ENCODE results near the gene ELF2. TPM values are rescaled to one million over a fixed set of nuclear protein-coding genes. Genes with fewer than 3 reads are reported as not detected.
"Not testable (repeated sequence)": the region's sequence is repeated elsewhere in the genome, so short reads cannot be mapped to it uniquely, and the experiment has no call there.

Gene ELF2
- total RNA-seq, 1 experiment from 2014 or later: 23.7 TPM

DNA sequence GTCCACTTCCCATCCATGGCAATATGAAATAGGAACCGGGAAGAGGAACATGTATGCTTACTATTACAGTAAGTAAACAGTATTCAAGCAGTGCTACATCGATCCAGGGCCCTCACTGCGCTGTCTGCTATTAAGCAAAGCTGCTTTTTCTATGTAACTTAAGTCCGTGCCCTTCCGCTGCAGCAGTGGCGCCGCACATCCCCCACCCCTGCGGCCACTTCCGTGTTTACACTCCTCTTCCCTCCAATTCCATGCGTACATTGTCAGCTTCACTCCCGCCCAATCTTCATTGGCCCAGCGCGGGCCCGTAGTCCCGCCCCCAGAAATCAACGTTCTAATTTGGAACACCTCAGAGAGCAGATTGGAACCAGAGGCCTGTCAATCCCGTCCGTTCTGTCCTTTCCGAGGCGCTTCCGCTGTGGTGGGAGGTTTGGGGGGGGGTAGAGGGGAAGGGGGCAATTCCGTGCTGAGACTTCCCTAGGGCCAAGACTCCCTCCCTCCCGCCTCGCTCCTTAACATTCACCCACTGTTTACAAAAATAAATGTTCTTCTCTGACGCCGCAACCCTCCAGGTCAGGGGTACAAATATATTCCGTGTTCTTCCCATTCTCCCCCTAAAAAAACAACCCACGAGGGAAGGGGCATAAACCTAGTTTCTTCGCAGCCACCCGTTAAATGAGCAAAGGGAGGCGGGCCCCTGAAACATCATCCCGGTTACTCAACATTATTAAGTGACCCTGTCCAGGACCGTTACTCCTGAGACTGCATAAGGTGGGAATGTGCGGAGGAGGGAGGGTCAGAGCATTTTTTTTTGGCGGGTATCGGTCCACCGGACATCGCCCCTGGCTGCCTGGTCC is 94.0 kb downstream of the ELF2 start:
- DNase-seq (ENCODE audit: extremely low read depth, low read depth): peak; percentile 96

DNA sequence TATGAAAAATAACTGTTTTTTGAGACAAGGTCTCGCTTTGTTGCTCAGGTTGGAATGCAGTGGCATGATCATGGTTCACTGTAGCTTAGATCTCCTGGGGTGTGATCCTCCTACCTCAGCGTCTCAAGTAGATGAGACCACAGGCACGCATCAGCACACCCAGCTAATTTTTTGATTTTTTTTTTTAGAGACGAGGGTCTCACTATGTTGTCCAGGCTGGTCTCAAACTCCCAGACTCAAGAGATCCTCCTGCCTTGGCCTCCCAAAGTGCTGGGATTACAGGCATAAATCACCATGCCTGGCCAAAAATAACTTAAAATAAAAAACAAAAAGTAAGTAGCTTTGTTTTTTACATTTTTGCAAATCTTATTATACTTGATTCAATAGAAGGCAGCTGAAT is 98.1 kb downstream of the ELF2 start:
- DNase-seq (ENCODE audit: extremely low read depth, low read depth): no peak

DNA sequence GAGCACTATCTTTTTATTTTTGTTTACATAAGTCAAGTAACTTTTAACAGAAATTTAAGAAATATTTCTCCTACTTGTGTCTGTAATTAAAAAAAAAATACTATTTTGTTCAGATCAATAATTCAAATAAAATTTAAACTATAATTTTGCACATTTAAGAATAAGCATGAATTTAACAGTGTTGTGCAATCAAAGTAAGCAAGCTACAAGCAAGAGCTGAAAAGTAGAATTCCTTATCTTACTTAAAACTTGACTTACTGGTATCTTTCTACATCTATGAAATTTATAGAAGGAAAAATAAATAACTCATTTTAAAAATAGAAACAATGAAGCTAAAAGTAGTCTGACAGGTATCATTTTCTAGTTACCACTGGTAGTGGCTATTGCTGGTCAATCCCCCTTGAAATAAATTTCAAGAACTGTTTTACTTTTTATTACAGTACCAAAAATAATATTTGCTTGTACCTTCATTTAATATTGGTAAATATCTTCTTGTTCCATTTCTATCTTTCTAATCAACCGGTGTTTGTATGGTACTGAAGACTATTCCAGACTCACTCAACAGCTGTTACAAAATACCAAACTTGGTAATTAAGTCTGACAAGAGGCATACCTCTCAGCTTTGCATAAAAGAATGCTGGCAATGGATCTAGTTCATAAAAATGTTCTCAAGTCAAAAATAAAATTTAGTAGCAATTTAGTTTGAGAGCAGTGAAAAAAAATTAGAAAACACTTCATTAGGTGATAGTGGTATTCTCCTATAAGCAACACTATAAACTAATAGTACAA is 99.3 kb downstream of the ELF2 start:
- no peak for DNase-seq (ENCODE audit: extremely low read depth, low read depth)

DNA sequence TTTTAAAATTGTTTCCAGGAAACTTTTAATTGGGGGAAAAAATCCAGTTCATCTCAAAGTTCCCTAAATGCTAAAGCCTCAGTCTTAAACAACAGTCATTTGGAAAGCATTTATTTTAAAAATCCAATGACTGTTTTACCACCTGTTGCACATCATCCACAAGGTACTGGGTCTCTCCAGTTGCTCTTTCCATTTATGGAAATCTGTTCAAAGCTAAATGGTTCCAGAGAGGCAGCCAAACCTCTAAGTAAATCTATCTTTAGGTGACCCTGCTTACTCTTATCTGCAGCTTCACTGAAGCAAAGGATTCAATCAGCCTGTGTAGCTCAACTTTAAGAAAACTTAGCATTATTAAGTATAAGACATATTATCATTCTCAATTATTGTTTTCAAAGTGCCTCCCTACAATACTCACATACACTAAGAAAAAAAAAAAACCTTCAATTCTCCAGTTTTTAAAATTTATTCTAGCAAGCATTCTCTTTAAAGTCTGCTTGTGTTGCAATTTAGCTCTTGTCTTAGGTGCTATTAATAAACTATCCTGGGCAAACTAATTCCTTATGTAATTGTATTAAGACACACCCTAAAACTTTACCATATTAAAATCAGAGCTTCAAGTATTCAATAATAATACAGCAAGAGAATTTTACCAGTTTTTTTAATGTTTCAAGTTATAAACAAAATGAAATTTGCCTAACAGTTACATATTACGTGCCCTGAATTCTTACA is 100.8 kb downstream of the ELF2 start:
- no peak for DNase-seq (ENCODE audit: extremely low read depth, low read depth)

DNA sequence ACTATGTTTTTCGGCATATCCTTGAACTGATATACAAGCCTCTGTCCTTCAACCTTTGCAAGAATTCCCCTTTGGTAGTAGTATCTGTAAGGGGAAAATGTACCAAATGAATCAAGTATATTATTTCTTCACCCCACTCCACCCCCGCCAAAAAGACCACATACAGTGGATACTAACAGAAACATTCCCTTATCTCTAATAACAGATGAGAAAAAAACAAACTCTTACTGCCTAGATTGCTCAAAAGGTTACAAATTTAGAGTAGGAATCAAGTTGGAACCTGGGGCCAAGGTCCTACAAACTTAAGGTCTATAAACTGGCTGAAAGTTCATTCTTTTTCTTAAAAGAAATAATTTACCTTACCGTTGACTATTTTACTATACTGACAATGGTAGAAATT is 116.4 kb downstream of the ELF2 start:
- no peak for DNase-seq (ENCODE audit: extremely low read depth, low read depth)

DNA sequence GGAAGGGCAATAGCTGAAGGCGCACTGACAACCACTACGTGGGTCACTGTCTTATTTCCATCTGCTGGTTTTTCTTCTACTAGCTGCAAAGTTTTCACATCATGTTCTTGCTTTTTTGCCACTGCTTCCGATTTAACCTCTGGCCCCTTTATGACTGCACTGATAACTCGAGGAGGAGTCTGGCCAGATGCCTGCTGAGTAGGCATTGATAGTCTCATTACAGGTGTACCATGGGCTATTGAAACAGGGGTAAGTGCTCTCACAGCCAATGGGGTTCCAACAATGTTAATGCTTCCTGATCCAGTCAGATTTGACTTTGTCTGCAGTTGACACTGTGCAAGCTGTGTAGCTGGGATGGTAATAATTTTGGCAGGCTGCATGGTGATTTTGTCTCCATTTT is 118.0 kb downstream of the ELF2 start:
- DNase-seq (ENCODE audit: extremely low read depth, low read depth): not testable (repeated sequence)

DNA sequence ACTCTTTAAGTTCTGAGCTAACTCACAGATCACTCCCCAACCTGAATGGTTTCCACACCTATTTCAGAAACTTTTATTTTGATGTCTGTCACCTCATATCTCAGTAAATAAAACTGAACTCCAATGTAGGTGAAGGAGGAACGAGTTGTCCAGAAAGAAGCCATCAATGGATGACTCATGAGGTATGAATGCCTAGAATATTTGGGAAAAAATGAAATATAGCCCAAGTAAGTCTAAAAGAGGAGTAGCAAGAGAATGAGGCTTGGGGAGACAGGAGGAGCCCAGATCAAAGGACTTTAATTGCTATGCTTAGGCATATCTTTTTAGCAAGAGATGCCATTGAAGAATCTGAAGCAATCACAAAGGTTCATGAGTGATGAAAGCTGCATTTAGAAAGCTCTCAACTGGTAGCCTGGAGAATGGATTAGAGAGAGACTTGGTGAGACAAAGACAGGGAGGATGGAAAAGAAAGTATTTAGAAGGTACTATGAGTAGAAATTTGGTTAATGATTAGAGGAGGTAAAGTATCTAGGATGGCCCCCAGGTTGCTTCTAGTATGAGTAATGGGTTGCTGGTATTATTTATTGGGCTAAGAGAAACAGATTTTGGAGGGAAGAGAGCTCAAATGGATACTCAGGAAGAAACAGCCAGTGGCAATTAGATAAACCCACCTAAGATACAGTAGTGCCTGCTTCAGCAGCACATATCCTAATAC is 122.1 kb downstream of the ELF2 start:
- no peak for DNase-seq (ENCODE audit: extremely low read depth, low read depth)

DNA sequence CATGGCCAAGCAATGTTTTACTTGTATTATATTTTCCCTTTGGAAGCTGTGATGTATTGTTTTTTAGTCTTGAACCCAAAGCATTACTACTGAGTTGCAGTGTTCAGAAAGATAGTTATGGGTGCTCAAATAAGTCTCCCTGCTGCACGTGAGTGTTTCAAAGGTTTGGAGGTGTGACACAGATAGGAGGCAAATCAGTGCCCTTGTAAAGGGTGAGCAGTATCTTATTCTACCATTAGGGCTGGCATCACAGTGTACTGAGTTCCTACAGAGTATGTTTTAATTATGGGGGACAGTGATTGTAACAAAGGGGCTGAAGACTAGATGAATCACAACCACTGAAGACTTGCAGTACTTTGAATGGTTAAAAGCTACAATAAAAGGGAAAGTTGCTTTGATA is 123.1 kb downstream of the ELF2 start:
- no peak for DNase-seq (ENCODE audit: extremely low read depth, low read depth)

DNA sequence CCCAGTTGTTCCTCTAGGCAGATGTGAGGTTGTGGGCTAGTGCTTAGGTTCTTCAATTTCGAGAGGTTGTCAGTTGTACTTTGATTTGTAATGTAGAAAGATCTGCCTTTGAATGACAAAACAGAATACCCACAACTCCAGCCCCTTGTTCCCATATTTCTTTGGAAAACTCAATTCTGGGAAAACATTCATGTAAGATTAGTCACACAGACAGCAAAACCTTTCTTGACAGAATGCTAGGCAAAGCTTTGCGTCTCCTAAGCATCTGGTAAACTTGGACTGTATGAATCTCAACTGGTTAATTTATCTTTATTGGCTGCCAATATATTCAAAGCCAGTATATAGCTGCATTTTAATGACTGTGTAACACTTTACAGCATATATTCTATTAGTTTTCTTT is 126.6 kb downstream of the ELF2 start:
- DNase-seq (ENCODE audit: extremely low read depth, low read depth): no peak

DNA sequence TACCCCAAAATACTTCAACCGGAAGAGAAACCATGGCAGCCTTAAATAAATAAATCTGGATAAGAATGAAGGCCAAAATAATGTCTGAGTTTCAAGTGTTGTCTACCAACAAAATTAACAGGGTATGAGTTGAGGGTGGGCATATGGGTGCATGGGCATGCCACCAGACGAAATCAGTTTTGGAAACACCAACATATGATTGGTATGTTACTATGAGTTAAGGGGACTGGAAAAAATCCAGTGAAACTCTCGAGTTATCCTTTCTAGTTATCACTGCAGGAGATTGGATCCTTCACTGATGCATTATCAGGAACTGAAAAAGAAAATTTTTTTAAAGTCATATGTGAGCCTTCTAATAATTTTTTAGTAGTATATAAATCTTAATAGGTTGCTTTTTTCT is 129.0 kb downstream of the ELF2 start:
- no peak for DNase-seq (ENCODE audit: extremely low read depth, low read depth)

DNA sequence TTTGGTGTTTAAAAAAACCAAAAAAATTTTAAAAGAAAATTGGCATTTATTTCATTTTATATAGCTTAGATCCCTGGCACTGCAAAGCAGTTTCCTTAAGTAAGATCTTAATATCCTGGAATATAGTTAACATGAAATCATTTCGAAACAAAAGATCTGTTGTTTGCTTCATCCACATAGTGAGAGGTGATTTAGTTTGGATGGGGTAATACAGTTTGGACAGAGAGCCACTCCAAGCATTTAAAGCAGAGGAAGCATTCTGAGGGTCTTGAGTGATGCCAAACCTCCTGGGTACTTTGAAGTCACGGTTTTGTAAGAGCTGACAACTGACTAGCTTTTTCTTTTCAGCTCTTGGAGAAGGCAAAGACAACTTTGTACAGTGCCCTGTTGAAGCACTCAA is 132.7 kb downstream of the ELF2 start:
- DNase-seq (ENCODE audit: extremely low read depth, low read depth): no peak

DNA sequence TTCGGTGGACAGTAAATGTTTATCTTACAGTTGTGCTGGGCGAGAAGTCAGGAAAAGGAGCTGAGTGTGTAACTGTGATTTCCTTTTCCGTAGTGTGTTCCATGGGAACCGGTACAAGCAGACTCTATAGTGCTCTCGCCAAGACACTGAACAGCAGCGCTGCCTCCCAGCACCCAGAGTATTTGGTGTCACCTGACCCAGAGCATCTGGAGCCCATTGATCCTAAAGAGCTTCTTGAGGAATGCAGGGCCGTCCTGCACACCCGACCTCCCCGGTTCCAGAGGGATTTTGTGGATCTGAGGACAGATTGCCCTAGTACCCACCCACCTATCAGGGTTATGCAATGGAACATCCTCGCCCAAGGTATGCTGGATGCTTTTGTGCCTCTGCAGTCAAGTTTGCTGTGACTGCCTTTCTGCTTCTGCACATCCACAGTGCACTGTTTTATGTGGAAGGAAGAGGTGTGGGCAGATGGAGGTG is 134.0 kb downstream of the ELF2 start:
- no peak for DNase-seq (ENCODE audit: extremely low read depth, low read depth)

DNA sequence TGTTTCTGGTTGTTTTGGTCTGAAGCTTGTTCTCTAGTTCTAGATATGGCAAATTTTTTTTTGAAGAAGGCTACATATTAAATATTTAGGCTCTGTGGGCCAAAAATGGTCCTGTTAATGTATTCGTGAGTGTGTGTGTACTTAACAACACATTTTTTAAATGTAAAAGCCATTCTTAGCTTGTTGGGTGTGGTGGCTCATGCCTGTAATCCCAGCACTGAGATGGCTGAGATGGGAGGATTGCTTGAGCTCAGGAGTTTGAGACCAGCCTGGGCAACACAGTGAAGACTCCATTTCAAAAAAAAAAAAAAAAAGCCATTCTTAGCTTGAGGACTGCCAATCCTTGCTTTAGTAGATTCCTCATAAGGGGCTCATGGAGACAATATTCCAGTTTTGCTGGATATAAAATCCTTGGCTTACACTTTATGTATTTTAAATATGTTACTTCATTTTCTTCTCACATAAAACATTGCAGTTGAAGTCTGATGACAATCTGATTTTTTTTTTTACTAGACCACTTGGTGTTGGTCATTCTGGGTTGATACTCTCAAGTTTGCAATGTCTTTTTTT is 138.1 kb downstream of the ELF2 start:
- DNase-seq (ENCODE audit: extremely low read depth, low read depth): no peak

DNA sequence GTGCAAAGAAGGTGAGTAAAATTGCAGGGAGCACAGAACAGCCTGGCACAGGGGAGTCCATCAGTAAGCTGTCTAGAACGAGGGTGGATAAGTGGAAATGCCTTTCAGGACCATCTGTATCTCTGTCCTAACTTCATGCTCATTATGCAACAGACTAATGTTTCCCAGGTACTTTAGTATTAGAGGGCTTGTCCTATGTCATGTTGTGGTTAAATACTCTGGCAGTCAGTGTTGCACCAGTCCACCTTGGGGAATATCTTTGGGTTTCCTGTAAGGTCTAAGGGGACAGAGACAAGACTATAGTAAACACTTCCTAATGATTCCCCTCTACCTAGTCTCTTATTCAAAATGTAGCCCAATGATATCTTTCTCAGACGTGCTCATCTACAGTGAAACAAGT is 140.1 kb downstream of the ELF2 start:
- DNase-seq (ENCODE audit: extremely low read depth, low read depth): no peak

DNA sequence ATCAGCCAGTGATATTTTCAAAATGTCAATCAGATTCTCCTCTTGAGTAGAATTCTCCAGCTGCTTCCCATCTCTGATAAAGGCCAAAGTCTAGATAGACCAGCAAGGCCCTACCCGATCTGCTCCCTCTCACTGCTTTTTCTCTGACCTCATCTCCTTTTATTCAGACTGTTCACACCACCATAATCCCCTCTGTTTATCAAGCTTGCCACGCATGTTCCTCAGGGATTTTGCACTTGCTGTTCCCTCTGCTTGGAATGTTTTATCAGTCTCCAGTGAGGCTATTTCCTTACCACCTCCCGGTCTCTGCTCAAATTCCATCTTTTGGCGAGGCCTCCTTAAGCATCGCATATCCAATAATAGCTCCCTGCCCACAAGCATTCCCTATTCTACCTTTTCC is 141.4 kb downstream of the ELF2 start:
- no peak for DNase-seq (ENCODE audit: extremely low read depth, low read depth)

DNA sequence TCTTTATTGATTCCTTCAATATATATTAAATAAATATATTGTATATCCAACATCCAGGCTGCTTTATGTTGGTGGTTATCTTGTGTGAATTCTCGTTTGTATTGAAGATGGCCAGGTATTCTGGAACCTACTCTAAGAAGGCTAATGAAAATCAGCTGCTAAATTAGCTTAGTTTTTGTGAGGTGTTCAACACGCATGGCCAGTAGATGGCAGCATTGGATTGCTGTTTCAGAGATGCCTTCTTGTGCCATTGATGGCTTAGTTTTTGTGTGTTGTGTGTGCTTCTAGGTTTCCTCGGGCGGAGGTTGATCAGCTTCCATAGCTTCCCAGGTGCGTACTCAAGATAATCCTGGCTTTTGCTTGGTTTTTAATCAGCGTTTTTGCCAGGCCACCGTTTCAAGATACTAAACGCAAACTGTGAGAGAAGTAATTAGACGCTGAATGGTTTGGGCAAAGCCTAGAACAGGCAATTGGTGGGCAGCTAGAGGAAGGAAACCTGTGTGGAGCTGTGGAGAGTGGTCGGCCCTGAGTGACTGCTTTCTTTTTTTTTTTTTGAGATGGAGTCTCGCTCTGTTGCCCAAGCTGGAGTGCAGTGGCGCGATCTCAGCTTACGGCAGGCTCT is 146.3 kb downstream of the ELF2 start:
- DNase-seq (ENCODE audit: extremely low read depth, low read depth): peak; percentile 70

DNA sequence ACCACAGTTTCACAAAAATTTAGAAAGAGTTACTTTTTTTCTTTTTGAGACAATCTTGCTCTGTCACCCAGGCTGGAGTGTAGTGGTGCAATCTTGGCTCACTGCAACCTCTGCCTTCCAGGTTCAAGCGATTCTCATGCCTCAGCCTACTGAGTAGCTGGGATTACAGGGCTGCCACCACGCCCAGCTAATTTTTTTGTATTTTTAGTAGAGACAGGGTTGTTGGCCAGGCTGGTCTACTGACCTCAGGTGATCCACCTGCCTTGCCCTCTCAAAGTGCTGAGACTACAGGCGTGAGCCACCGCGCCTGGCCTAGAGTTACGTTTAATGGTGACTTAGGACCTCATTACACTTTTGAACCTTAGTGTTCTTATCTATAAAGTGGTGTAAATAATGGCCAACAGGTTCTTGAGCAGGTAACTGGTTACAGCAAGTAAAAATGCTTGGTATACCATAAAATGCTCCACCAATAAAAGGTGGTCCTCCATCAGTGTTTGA is 147.1 kb downstream of the ELF2 start:
- DNase-seq (ENCODE audit: extremely low read depth, low read depth): not testable (repeated sequence)

DNA sequence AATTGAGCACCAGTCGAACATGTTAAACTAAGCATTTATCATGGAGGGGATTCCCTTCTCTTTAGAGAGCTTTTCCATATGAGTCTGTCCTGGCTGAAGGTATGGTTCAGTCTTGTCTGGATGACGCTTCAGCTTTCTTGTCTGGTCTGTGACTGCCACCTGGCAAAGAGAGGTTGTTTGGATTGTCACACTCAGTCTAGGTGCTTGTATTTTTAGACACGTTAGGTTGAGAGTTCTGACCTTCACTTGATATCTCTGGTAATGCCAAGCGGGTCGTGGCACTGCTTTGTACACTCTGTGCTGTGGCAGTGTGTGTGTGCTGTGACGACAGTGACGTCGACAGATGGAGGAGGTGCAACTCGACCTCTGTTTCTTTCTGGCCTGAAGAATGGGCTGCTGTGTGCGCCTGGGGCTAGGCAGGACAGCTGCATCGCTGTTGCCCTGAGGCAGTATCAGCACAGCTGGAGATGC is 148.8 kb downstream of the ELF2 start:
- DNase-seq (ENCODE audit: extremely low read depth, low read depth): no peak

DNA sequence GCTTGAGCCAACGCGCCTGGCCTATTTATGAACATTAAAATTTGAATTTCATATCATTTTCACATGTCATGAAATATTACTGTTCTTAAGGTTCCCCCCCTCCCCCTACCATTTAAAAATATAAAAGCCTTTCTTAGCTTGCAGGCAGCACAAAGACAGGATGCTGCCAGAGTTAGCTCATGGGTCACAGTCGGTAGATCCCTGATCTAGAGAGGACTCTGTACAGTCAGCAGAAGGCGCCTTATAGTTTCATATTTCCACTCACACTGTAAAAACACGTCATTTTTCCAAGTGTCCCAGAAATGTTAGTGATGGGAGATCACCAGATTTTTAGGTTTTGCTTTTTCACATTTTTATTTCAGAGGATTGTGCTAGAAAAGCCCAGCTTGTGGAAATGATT is 149.2 kb downstream of the ELF2 start:
- no peak for DNase-seq (ENCODE audit: extremely low read depth, low read depth)
